SK-N-SH (cell line): ENCODE measurements around the gene RBM12. TPM values are rescaled to one million over a fixed set of nuclear protein-coding genes. Genes with fewer than 3 reads are reported as not detected.

Source experiments
- CTCF ChIA-PET: fragments of 300-600, 350-600 bp; formaldehyde crosslinking; extraction: SDS; loops from one replicate; lab custom pipeline; 2021; lab: Yijun Ruan, JAX
- POLR2A ChIA-PET: fragments of 350-600 bp; sonication (Branson Sonifier 250); formaldehyde crosslinking; extraction: SDS; loops from one replicate; lab custom pipeline; 2020; ENCODE audit warnings: antibody characterized with exemption, inconsistent platforms; lab: Yijun Ruan, JAX
- DNase-seq: peaks from one replicate; pipeline ENCODE4 v3.0.0; 2012
- H2AFZ ChIP-seq: fragments of 200-600 bp; sonication (generic); 2 replicates; pipeline ENCODE4 v1.8.1; 2016; ENCODE audit warnings: antibody characterized with exemption, mild to moderate bottlenecking, low read depth
- H3F3A ChIP-seq: fragments of 200-600 bp; sonication (generic); replicated peaks from 2 replicates; pipeline ENCODE3; 2016; ENCODE audit warnings: antibody characterized with exemption, mild to moderate bottlenecking; ENCODE audit not compliant: insufficient read depth
- H3K27ac ChIP-seq, 2 experiments: fragments of 200-500 bp in 1 of 2; fragments of 200-600 bp in 1 of 2; sonication (Bioruptor generic) in 1 of 2; sonication (generic), shearing (Covaris generic) in 1 of 2; 2 replicates each; pipeline versions ENCODE4 v1.5.1 to v1.6.1; 2014 to 2016; ENCODE audit warnings: low read depth in 2 of 2, inconsistent platforms in 1 of 2, low read length in 1 of 2, mild to moderate bottlenecking in 1 of 2, mixed read lengths in 1 of 2
- H3K27me3 ChIP-seq: fragments of 200-600 bp; sonication (generic), shearing (Covaris generic); 2 replicates; pipeline ENCODE4 v1.6.1; 2016; ENCODE audit warnings: mixed run types; ENCODE audit not compliant: insufficient read depth
- H3K36me3 ChIP-seq, 2 experiments: fragments of 200-500 bp in 1 of 2; fragments of 200-600 bp in 1 of 2; sonication (Bioruptor generic) in 1 of 2; sonication (generic) in 1 of 2; replicated peaks in 1 of 2; 2 replicates each; pipeline versions ENCODE3 to v1.5.1; 2014 to 2016; ENCODE audit warnings: low read length in 1 of 2, mild to moderate bottlenecking in 1 of 2; ENCODE audit not compliant: insufficient read depth in 2 of 2, control insufficient read depth in 1 of 2
- H3K4me1 ChIP-seq, 2 experiments: fragments of 200-500 bp in 1 of 2; fragments of 200-600 bp in 1 of 2; sonication (Bioruptor generic) in 1 of 2; sonication (generic), shearing (Covaris generic) in 1 of 2; 2 replicates each; pipeline versions ENCODE4 v1.5.1 to v1.6.1; 2014 to 2016; ENCODE audit warnings: low read depth in 1 of 2, low read length in 1 of 2, mixed run types in 1 of 2; ENCODE audit not compliant: insufficient read depth in 2 of 2, control insufficient read depth in 1 of 2
- H3K4me2 ChIP-seq: fragments of 200-600 bp; sonication (generic), shearing (Covaris generic); 2 replicates; pipeline ENCODE4 v1.6.1; 2017; ENCODE audit warnings: mixed run types
- H3K4me3 ChIP-seq, 2 experiments: fragments of 200-500 bp in 1 of 2; fragments of 200-600 bp in 1 of 2; sonication (Bioruptor generic) in 1 of 2; sonication (generic), shearing (Covaris generic) in 1 of 2; 2 replicates each; pipeline versions ENCODE4 v1.5.1 to v1.8.1; 2014 to 2016; ENCODE audit warnings: low read depth in 2 of 2, inconsistent platforms in 1 of 2, low read length in 1 of 2, mild to moderate bottlenecking in 1 of 2, mixed read lengths in 1 of 2, moderate library complexity in 1 of 2
- H3K79me2 ChIP-seq: fragments of 200-600 bp; sonication (generic); 2 replicates; pipeline ENCODE4 v1.8.1; 2017; ENCODE audit warnings: mild to moderate bottlenecking; ENCODE audit not compliant: insufficient read depth
- H3K9ac ChIP-seq: fragments of 200-600 bp; sonication (generic); 2 replicates; pipeline ENCODE4 v1.6.1; 2017; ENCODE audit warnings: mixed run types
- H3K9me2 ChIP-seq: fragments of 200-600 bp; sonication (generic); 2 replicates; pipeline ENCODE4 v1.6.1; 2017; ENCODE audit warnings: mixed run types
- H3K9me3 ChIP-seq: fragments of 200-600 bp; sonication (generic); 2 replicates; pipeline ENCODE4 v1.6.1; 2017; ENCODE audit warnings: mixed run types, mild to moderate bottlenecking, moderate library complexity
- H4K20me1 ChIP-seq: fragments of 200-600 bp; sonication (generic); 2 replicates; pipeline ENCODE4 v1.6.1; 2017; ENCODE audit warnings: mild to moderate bottlenecking, mixed run types; ENCODE audit not compliant: insufficient read depth
- CHD2 ChIP-seq: fragments of 150-350 bp; IDR thresholded peaks from 2 replicates; pipeline ENCODE4 v1.6.1; 2018; ENCODE audit warnings: low read length; ENCODE audit not compliant: partially characterized antibody
- ELF1 ChIP-seq: IDR thresholded peaks from 2 replicates; pipeline ENCODE4 v1.4.0; 2012
- EP300 ChIP-seq, 2 experiments: IDR thresholded peaks; 2 replicates each; pipeline versions ENCODE4 v1.4.0 to v1.6.1; 2012; ENCODE audit warnings: borderline replicate concordance in 1 of 2, low read depth in 1 of 2, low read length in 1 of 2
- EZH2phosphoT487 ChIP-seq: fragments of 200-600 bp; sonication (generic); IDR thresholded peaks from 2 replicates; pipeline ENCODE4 v1.6.1; 2017; ENCODE audit warnings: low read depth, mixed run types, mild to moderate bottlenecking, antibody characterized with exemption, moderate library complexity, borderline replicate concordance
- FOSL2 ChIP-seq: IDR thresholded peaks from 2 replicates; pipeline ENCODE4 v1.4.0; 2012; ENCODE audit warnings: low read depth, mild to moderate bottlenecking, moderate library complexity, borderline replicate concordance
- FOXJ3 ChIP-seq: sonication (generic); formaldehyde crosslinking; IDR thresholded peaks from 2 replicates; pipeline ENCODE4 v1.5.1; 2020; ENCODE audit warnings: mild to moderate bottlenecking, missing genetic modification reagents
- GATA2 ChIP-seq: sonication (generic); formaldehyde crosslinking; IDR thresholded peaks from 2 replicates; pipeline ENCODE4 v1.5.0; 2020; ENCODE audit warnings: mild to moderate bottlenecking, missing genetic modification reagents
- JUND ChIP-seq: IDR thresholded peaks from 2 replicates; pipeline ENCODE4 v1.4.0; 2012
- MEF2A ChIP-seq: IDR thresholded peaks from 2 replicates; pipeline ENCODE4 v1.4.0; 2012; ENCODE audit warnings: low read depth, borderline replicate concordance
- MXI1 ChIP-seq: IDR thresholded peaks from 2 replicates; pipeline ENCODE4 v1.6.1; 2012; ENCODE audit warnings: mild to moderate bottlenecking, low read depth, low read length, improper control_type of control experiment
- NRF1 ChIP-seq: IDR thresholded peaks from 2 replicates; pipeline ENCODE4 v1.6.1; 2012; ENCODE audit warnings: low read depth, mild to moderate bottlenecking, low read length
- POLR2AphosphoS5 ChIP-seq: IDR thresholded peaks from 2 replicates; pipeline ENCODE4 v1.6.1; 2012; ENCODE audit warnings: low read depth, low read length
- RAD21 ChIP-seq: IDR thresholded peaks from 2 replicates; pipeline ENCODE4 v1.6.1; 2012; ENCODE audit warnings: mild to moderate bottlenecking, low read length
- RXRA ChIP-seq: IDR thresholded peaks from 2 replicates; pipeline ENCODE4 v1.4.0; 2012; ENCODE audit warnings: low read depth, mild to moderate bottlenecking, borderline replicate concordance
- SIN3A ChIP-seq: IDR thresholded peaks from 2 replicates; pipeline ENCODE4 v1.6.1; 2012; ENCODE audit warnings: low read depth, mild to moderate bottlenecking, low read length, moderate library complexity, borderline replicate concordance
- TAF1 ChIP-seq: IDR thresholded peaks from 2 replicates; pipeline ENCODE4 v1.6.1; 2012; ENCODE audit warnings: low read depth, mild to moderate bottlenecking, low read length, moderate library complexity, borderline replicate concordance
- TCF12 ChIP-seq: IDR thresholded peaks from 2 replicates; pipeline ENCODE4 v1.4.0; 2012
- WGBS: methylation state at CpG from one replicate; pipeline ENCODE4 v1.1.6; 2017; ENCODE audit warnings: low lambda C conversion rate; 5-methylcytosine and 5-hydroxymethylcytosine counted together
- polyA plus RNA-seq, 3 experiments: library from polyadenylated mRNA; depleted of rRNA; stranded (reverse); fragments of >200 nt; gene quantifications; 2 replicates each; pipeline ENCODE4 v1.2.3, GENCODE V29; 2012
- TF ChIP-seq, protein P1 (sequence below): IDR thresholded peaks from 2 replicates; pipeline ENCODE4 v1.6.1; 2012; ENCODE audit warnings: mild to moderate bottlenecking, low read depth, low read length, moderate library complexity
- TF ChIP-seq, protein P2 (sequence below): fragments of 150-350 bp; IDR thresholded peaks from 2 replicates; pipeline ENCODE4 v1.6.1; 2017; ENCODE audit warnings: antibody characterized with exemption, low read length, low read depth, borderline replicate concordance

RBM12 gene
- polyA plus RNA-seq, 1 of the 3 experiments (the other 2 are of a cell fraction): 41.9 TPM

DNA sequence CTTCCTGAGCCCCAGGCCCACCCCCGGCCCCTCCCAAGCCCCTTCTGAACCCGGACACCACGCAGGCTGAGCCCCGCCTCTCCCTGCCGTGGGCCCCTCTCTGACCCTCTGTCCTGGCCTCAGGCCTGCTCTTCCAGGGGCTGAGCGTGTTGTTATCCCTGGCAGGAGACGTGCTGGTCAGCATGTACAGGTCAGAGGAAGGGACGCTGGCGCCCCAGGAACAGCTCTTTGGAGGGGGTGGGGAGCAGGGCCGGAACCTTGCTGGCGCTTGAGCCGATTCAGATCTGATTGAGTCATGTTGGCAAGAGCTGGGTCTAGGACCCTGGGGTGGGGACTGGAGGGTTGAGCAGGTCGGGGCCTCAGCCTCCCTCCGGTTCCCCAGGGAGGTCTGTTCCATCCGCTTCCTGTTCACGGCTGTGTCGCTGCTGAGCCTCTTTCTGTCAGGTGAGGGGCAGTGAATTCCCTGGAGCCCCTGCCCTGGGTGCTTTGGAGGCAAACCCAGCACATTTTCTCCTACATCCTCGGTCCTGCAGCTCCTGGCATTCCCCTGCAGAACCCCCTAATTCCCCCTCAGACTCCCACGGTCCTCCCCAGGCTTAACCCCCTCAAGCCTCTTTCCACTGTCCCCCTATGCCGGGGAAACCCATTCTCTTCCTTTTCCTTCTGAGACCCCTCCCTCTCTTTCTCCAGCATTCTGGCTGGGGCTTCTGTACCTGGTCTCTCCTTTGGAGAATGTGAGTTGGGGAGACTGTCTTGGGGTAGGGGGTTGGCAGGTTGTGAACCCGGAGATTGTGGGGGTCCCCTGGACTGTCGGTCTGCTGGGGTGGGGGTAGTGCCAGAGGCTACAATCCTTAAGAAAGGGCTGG, 47.1 kb downstream of the RBM12 start (continued):
- TF ChIP-seq SIN3A: 0 out of 2 replicates have a peak, but pooled peaks have one; percentile 17
- no peak for TF ChIP-seq FOXJ3 (CRISPR knock-in tag)
- no peak for TF ChIP-seq TAF1
- TF ChIP-seq, protein P1, sequence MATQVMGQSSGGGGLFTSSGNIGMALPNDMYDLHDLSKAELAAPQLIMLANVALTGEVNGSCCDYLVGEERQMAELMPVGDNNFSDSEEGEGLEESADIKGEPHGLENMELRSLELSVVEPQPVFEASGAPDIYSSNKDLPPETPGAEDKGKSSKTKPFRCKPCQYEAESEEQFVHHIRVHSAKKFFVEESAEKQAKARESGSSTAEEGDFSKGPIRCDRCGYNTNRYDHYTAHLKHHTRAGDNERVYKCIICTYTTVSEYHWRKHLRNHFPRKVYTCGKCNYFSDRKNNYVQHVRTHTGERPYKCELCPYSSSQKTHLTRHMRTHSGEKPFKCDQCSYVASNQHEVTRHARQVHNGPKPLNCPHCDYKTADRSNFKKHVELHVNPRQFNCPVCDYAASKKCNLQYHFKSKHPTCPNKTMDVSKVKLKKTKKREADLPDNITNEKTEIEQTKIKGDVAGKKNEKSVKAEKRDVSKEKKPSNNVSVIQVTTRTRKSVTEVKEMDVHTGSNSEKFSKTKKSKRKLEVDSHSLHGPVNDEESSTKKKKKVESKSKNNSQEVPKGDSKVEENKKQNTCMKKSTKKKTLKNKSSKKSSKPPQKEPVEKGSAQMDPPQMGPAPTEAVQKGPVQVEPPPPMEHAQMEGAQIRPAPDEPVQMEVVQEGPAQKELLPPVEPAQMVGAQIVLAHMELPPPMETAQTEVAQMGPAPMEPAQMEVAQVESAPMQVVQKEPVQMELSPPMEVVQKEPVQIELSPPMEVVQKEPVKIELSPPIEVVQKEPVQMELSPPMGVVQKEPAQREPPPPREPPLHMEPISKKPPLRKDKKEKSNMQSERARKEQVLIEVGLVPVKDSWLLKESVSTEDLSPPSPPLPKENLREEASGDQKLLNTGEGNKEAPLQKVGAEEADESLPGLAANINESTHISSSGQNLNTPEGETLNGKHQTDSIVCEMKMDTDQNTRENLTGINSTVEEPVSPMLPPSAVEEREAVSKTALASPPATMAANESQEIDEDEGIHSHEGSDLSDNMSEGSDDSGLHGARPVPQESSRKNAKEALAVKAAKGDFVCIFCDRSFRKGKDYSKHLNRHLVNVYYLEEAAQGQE: no peak
- TF ChIP-seq, protein P2, sequence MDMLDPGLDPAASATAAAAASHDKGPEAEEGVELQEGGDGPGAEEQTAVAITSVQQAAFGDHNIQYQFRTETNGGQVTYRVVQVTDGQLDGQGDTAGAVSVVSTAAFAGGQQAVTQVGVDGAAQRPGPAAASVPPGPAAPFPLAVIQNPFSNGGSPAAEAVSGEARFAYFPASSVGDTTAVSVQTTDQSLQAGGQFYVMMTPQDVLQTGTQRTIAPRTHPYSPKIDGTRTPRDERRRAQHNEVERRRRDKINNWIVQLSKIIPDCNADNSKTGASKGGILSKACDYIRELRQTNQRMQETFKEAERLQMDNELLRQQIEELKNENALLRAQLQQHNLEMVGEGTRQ: no peak
- TF ChIP-seq GATA2 (CRISPR knock-in tag): no peak

DNA sequence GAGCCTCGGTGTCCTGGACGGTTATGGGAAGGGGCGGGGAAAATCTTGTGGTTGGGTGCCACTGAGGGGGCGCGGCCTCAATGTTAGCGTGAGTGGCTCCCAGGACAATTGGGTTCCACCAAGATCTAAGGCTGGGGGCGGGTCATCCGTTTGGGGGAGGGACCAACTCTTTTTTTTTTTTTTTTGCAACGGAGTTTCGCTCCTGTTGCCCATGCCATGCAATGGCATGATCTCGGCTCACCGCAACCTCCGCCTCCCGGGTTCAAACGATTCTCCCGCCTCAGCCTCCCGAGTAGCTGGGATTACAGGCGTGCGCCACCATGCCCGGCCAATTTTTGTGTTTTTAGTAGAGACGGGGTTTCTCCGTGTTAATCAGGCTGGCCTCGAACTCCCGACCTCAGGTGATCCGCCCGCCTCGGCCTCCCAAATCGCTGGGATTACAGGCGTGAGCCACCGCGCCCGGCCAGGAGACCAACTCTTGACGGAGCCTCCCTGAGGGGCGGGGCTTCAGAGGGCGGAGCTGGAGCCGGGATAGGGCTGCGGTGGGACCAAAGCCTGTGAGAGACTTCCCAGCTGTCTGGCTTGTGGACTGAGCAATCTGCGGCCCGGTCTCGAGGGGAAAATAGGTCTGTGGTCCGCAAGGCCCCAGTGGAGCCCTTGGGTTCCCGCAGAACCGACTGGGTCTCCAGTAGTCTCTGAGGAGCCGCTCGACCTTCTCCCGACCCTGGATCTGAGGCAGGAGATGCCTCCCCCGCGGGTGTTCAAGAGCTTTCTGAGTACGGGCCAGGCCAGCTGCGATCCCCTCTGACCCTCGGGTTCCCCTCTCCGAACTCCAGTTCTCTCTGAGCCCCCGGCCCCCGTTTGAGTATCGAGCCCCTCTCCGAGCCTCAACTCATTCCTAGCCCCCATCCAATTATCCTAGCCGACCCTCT, 48.0 kb downstream of the RBM12 start:
- 1% methylated on average over 48 of the region's 57 CpGs for WGBS
- no peaks in the 10 kb centered on the region for H3K9me3 ChIP-seq
- peak overlapping the region; percentile 77 for H3K4me2 ChIP-seq
- H3K27me3 ChIP-seq: no peaks in the 10 kb centered on the region
- DNase-seq: peak; percentile 83
- peaks cover 14% of the 10 kb centered on the region for H3K79me2 ChIP-seq
- H3K4me3 ChIP-seq: peak overlapping the region; percentile 48 to 83
- peak overlapping the region; percentile 33 for H2AFZ ChIP-seq
- ChIA-PET CTCF (interaction anchor here (1.0 to 4.9 kb wide), 9 partner anchors 9 to 269 kb away, joined by 3 to 42 read pairs (median 4); no protein-coding TSS in a partner anchor), POLR2A (interaction anchor here (0.6 to 6.5 kb wide), 15 partner anchors 8 to 326 kb away, joined by 3 to 33 read pairs (median 4); partner anchors contain the start of genes CEP250, CPNE1, ERGIC3 and NFS1)
- H4K20me1 ChIP-seq: no peaks in the 10 kb centered on the region
- peaks cover 5 to 6% of the 10 kb centered on the region in 2 experiments for H3K36me3 ChIP-seq
- H3K4me1 ChIP-seq: peaks cover 8 to 11% of the 10 kb centered on the region in 2 experiments; a peak in 1 of 4 replicates
- peak overlapping the region; percentile 51 to 80 for H3K27ac ChIP-seq
- no peaks in the 10 kb centered on the region for H3K9me2 ChIP-seq
- peak overlapping the region; percentile 71 for H3K9ac ChIP-seq
- H3F3A ChIP-seq: peaks cover 39% of the 10 kb centered on the region
- TF ChIP-seq, protein P1: no peak
- no peak for TF ChIP-seq EZH2phosphoT487
- TF ChIP-seq RAD21: no peak
- no peak for TF ChIP-seq ELF1
- 0 out of 2 replicates have a peak, but pooled peaks have one; percentile 0 for TF ChIP-seq NRF1
- TF ChIP-seq POLR2AphosphoS5: peak; percentile 42
- TF ChIP-seq TAF1: no peak
- no peak for TF ChIP-seq MEF2A
- TF ChIP-seq GATA2 (CRISPR knock-in tag): no peak
- TF ChIP-seq TCF12: no peak
- TF ChIP-seq MXI1: no peak; the same call in 1 of the 2 replicates
- no peak for TF ChIP-seq EP300 (IDR thresholded peaks at IDR 0.05; ENCODE audit: borderline replicate concordance in 1 of 2, low read depth in 1 of 2, low read length in 1 of 2)
- TF ChIP-seq RXRA: no peak
- no peak for TF ChIP-seq JUND
- TF ChIP-seq FOSL2: no peak
- no peak for TF ChIP-seq CHD2
